Daoy (cell line): ENCODE measurements around the gene PACSIN1. TPM values are rescaled to one million over a fixed set of nuclear protein-coding genes. Genes with fewer than 3 reads are reported as not detected.

Source experiments
- DNase-seq: peaks from one replicate; pipeline ENCODE4 v3.0.0-alpha.2; 2015; ENCODE audit warnings: low read depth
- total RNA-seq: library from RNA; depleted of rRNA; stranded (reverse); fragments of >200 nt; shearing (Covaris generic); gene quantifications from 2 replicates; pipeline ENCODE4 v1.2.3, GENCODE V29; 2014

The PACSIN1 gene
- total RNA-seq, 1 experiment from 2014 or later, result not detected

- DNase-seq, result no peak
Measured at GRCh38 chr6:34544052-34544604, 78.3 kb downstream of the PACSIN1 start.

DNA sequence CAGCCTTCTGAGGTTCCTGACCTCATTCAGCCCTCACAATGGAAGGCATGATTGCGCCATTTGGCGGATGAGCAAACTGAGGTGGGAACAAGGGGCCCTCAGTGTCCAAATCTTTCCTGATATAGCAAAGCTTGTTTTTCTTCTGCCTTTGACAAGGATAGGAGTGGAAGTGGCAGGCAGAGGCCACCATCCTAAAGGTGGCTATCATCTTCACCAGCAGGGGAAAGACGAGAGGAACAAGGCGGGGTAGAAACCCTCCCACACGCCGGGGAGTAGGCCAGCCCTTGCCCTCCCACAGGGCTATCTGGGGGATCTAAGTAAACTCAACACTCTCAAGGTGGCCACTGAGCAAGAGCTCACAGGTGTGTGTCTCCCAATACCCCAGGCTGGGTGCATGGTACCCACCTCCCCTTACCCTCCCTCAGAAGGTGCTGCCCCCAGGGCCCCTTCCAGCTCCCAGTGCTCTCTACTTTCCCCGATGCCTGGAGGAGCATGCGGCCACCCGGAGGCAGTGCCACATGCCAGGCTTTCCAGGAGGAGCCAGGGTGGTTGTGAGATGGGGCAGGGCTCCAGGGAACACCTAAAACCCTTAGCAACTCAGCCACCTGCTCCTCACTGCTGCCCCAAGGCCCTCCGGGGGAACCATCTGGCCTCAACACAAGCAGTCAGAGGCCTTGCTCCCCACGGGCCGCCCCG, 79.0 kb downstream of the PACSIN1 start:
- no peak for DNase-seq

- peak; percentile 37 for DNase-seq
Measured at GRCh38 chr6:34546551-34547321, 80.9 kb downstream of the PACSIN1 start.

DNA sequence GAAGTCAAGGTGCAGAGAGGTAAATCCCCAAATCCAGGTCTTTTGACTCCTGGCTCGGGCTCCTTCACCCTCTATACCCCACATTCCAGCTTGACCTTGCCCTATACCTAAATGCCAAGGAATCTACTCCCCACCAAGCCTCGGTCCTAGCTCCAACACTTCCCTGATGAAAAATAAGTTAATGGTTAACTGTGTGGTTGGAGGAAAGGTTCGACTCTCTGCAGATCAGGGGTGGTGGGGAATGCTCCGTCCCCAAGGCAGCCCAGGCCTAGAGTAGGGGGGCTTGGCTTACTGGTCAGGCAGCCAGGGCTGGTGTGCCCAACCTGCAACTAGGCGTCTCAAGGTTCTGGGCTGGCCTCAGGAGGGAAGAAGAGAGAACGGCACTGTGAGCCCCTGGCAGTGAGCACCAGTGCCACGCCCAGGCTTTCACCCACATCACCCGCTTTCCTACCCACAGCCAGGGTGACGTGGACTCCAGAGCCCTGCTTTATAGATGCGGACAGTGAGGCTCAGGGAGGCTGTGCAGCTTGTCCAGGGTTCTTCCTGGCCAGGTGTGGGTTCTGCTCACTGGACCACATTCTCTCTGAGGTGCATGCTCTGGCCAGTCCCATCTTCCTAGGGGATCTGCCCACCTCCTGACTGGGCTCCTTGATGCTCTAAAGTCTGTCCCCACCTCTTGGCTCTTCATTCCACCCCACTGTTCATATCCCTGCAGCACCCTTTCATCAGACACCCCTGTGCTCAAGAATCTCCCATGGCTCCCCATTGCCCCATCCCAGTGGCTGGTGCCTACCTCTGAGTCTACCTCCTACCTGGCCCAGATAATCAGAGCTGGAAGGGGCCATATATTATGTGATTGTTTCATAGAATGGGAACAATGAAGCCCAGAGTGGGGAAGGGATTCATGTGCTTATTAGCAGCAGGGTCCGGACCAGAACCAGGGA, 82.1 kb downstream of the PACSIN1 start:
- DNase-seq, result no peak

DNA sequence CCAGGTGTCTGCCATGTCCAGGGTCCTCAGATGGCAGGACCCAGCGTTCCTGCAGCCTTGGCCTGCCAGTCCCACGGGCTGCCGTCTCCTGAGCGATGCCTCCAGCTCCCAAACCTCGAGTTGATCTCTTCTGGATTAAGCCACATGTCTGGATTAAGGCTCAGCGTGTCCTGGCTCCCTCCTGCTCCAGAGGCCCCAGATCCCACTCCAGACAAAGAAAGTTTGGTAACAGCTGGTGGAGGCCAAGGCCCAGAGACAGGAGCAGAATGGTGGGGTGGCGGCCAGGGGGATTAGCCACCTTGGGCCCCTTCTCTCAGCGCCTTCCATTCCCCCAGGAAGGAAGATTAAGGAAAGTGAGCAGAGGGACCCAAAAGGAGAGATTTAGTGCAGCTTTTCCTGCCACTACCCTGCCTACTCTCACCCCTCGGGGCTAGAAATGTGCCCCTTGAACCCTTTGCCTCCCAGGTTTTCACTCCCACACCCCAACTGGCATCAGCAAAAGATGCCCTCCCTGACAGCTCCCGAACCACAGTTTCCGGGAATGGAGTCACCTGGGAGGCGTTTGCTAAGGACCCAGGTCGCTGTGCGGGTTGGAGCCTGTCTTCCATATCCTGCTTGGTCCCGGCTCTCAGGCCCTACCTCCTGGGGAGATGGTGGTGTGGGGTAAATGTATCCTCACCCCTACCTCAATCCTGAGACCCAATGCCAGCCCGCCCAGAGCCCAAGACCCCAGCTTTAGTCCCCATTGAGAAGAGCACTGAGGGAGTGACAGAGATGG, 83.3 kb downstream of the PACSIN1 start:
- DNase-seq, result no peak

DNA sequence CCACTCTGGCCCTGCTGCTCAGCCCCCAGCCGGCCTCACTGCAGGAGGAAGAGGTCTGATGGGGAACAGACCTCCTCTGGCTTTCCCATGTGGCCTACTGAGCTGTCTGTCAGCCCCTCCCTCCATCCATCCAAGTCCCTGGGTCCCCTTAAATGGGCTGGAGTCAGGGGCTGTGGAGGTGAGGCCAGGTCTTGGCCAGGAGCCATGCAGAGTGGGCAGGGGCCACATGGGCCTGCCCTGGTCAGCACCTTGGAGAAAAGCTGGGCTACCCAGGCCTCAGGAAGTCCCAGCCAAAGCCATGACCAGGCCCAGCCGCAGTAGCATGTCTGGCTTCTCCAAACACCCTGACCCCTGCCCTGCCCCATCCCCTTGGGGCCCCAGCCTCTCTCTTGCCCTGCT, 83.9 kb downstream of the PACSIN1 start:
- no peak for DNase-seq

DNA sequence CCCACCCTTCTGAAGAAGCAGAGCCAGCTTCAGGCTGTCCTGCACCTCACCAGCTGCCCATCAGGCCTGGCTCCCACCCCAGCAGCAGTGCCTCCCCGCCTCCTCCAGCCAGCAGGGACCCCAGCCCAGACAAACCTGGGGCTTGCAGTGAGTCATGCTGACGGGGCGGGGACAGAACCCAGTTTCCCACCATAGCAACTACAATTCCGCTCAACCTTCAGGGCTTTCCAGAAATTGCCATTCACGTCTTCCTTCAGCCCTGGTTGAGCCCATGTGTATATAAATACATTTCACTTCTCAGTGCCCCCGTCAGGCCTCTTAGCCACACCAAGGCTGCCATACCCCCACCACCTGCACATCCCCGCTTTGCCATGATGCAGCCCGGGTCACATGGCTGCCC, 85.8 kb downstream of the PACSIN1 start:
- DNase-seq, result no peak

GRCh38 chr6:34552620-34553019, 86.7 kb downstream of the PACSIN1 start:
- DNase-seq, result no peak

DNA sequence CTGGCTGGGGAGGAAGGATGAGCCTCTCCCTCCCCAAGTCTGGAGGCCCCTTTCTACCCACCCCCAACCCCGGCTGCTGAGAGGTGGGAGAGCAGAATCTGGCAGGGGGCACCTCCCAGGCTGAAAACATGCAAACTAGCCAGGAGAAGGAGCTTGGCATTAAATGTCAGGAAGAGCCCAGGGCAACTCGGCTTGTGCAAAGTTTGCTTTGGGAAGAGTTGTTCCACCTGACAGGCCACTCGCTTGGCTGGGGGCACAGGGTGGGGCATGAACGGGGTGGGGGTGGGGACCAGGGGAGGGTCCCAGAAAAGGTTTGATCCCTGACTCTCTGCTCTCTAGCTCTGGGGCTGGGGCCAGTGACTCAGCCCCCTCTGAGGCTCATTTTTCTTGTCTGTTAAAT, 87.3 kb downstream of the PACSIN1 start:
- DNase-seq, result no peak

DNA sequence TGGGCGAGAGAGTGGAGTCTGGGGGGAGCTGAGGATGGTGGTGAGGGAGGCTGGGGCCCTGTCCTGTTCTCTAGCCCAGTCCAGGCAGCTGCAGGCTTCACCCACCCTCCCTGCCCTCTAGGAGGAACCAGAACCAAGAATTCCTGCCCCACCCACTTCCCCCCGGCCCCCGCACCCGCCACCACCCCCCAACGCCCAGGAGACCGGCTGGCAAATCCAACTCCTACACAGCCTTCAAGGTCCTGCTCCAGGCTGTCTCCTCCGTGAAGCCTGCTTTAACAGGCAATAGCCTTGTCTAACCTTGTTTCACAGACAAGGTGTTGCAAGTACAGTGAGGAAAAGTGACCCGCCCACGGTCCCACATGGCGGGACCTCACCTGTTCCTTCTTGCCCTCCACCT, 87.9 kb downstream of the PACSIN1 start:
- DNase-seq, result no peak

- DNase-seq, result no peak
Measured at GRCh38 chr6:34554291-34555006, 88.6 kb downstream of the PACSIN1 start.

- no peak for DNase-seq
Measured at GRCh38 chr6:34555007-34555322, 89.1 kb downstream of the PACSIN1 start.

DNA sequence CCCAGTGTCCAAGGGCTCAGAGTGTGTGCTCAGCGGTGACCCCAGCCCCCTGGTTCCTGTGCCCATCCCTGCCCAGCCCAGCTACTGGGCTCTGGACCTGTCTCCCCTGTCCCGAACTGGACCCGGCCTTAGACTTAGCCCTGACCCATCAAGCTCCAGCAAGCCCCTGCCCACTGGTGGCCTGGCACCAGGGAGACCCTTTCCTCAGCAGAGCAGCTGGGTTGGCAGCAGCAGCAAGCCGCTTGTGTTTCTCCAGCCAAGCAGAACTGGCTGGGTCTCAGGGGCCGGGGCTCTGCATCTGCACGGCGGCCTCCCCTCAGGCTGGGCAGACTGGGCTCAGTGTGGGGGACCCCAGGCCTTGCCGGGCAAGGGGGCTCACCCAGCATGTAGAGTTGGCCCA, 89.5 kb downstream of the PACSIN1 start:
- DNase-seq, result no peak

GRCh38 chr6:34556031-34556471, 90.2 kb downstream of the PACSIN1 start, which contains the start of gene SPDEF:
SPDEF (minus strand) TSS chr6:34556329; CDS start chr6:34544455, 11,874 bp downstream.
- DNase-seq, result no peak

DNA sequence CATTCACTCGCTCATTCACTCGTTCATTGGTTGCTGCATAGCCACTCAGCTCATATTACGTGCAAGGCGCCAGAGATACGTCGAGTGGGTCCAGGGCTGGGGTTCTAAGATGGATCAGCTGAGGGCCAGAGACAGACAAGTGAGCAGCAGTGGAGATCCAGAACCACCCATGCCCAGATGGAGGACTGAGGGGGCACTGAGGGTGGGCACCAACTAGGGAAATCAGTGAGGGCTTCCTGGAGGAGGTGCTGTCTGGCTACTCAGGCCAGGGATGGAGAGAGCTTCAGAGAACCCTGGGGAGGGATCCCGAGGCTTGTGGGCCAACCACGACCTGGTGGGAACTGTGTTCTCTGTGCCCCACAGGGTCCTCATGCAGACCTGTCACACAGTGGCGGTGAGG, 90.6 kb downstream of the PACSIN1 start:
- no peak for DNase-seq

GRCh38 chr6:34557228-34557627, 91.4 kb downstream of the PACSIN1 start:
- DNase-seq, result no peak

GRCh38 chr6:34558172-34558714, 92.4 kb downstream of the PACSIN1 start:
- DNase-seq, result no peak

DNA sequence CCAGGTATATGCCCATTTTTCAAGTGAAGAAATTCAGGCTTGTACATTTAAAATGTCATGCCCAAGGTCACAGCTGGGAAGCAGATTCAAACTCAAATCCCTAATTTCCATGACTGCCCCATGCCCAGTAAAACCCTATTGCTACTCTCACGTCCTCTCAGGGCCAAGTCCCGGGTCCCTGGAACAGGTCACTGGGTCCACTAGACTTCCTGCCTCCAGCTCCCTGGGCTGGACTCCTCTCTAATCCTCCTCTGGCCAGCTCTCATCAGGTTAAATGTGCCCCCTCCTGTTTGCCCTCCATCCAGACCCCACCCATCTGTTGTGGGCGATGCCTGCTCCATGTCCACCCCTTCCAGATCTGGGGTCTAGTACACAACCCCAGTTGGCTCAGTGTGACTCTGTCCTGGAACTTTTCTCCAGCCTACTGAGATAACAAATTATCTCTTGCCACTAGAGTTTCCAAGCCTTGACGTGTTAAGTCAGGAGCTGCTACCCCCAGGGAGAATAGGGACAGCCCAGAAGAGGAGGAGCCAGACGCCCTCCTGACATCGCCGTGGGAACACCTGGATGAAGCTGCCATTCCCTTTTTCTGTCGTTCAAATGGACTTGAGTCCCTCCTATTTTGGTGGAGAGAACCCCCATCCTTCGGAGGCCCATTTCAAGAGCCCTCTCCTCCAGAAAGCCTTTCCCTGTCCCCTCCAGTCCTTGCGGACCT, 93.9 kb downstream of the PACSIN1 start:
- no peak for DNase-seq
